ENCODE results near the gene USP15. TPM values are rescaled to one million over a fixed set of nuclear protein-coding genes. Genes with fewer than 3 reads are reported as not detected.

The USP15 gene
- total RNA-seq, 1 experiment from 2014 or later = 35.3 TPM

GRCh38 chr12:62446754-62447452, 186.7 kb downstream of the USP15 start:
- no CpG with 5 or more reads among the region's 2 CpGs for WGBS (ENCODE audit: extremely low coverage, insufficient read length, low lambda C conversion rate)
- no peak overlapping the region for H2BK20ac ChIP-seq (ENCODE audit: low read depth, low read length, poor library complexity, severe bottlenecking)

More at GRCh38 chr12:62446754-62447452, 186.7 kb downstream of the USP15 start:
- Mint-ChIP-seq H3K27me3 (ENCODE audit: low read depth) (no peaks in the 10 kb centered on the region; the same call in 1 of the 2 replicates), H3K4me1 (no peaks in the 10 kb centered on the region), H3K9me3 (no peaks in the 10 kb centered on the region; a peak in 2 of 5 replicates), H3K27ac (no peak overlapping the region), H3K36me3 (ENCODE audit: insufficient read depth in 1 of 3, low read depth in 3 of 3) (no peaks in the 10 kb centered on the region), H3K4me3 (no peak overlapping the region)
- H3K9me3 ChIP-seq (ENCODE audit: control insufficient read depth, low read depth, low read length) = no peaks in the 10 kb centered on the region
- H4K5ac ChIP-seq (ENCODE audit: insufficient read length, low read depth, low read length) = no peak overlapping the region
- H4K91ac ChIP-seq (ENCODE audit: insufficient read length, low read depth, low read length) = no peak overlapping the region
- no peaks in the 10 kb centered on the region for H3K4me1 ChIP-seq (ENCODE audit: insufficient read depth, low read length)
- no peak overlapping the region for H3K14ac ChIP-seq (ENCODE audit: insufficient read depth, low read length)
- no peaks in the 10 kb centered on the region for H3K79me2 ChIP-seq (ENCODE audit: insufficient read depth, low read length)
- no peak overlapping the region for H3K18ac ChIP-seq (ENCODE audit: insufficient read length, low read depth, low read length)
- H3K79me1 ChIP-seq (ENCODE audit: insufficient read depth, low read depth, low read length, poor library complexity, severe bottlenecking) = no peaks in the 10 kb centered on the region
- no peak overlapping the region for H2AFZ ChIP-seq (ENCODE audit: low read length)
- H3K9ac ChIP-seq (ENCODE audit: extremely low read depth, insufficient read length, low read length) = no peak overlapping the region
- H3K23me2 ChIP-seq (ENCODE audit: insufficient read length, low read depth, low read length, poor library complexity, severe bottlenecking) = no peaks in the 10 kb centered on the region
- no peaks in the 10 kb centered on the region for H4K20me1 ChIP-seq (ENCODE audit: control insufficient read depth, insufficient read depth, insufficient read length)
- no peak overlapping the region for H3K23ac ChIP-seq (ENCODE audit: insufficient read length, low read depth, low read length)
- H2BK12ac ChIP-seq (ENCODE audit: insufficient read length, low read depth, low read length) = no peak overlapping the region
- H3T11ph ChIP-seq (ENCODE audit: low read length) = no peak overlapping the region
- no peak overlapping the region for H2BK5ac ChIP-seq (ENCODE audit: insufficient read length, low read length)
- no peak overlapping the region for H3K4ac ChIP-seq (ENCODE audit: low read depth, low read length)
- no peak overlapping the region for H2BK15ac ChIP-seq (ENCODE audit: low read depth, low read length)
- TF ChIP-seq, protein P1, sequence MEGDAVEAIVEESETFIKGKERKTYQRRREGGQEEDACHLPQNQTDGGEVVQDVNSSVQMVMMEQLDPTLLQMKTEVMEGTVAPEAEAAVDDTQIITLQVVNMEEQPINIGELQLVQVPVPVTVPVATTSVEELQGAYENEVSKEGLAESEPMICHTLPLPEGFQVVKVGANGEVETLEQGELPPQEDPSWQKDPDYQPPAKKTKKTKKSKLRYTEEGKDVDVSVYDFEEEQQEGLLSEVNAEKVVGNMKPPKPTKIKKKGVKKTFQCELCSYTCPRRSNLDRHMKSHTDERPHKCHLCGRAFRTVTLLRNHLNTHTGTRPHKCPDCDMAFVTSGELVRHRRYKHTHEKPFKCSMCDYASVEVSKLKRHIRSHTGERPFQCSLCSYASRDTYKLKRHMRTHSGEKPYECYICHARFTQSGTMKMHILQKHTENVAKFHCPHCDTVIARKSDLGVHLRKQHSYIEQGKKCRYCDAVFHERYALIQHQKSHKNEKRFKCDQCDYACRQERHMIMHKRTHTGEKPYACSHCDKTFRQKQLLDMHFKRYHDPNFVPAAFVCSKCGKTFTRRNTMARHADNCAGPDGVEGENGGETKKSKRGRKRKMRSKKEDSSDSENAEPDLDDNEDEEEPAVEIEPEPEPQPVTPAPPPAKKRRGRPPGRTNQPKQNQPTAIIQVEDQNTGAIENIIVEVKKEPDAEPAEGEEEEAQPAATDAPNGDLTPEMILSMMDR (conservative IDR thresholded peaks at IDR 0.05) = no peak
- H3K27me3 ChIP-seq (ENCODE audit: insufficient read depth, low read length) = no peaks in the 10 kb centered on the region
- no peak for DNase-seq
- no peak overlapping the region for H2BK120ac ChIP-seq (ENCODE audit: low read depth, low read length, poor library complexity, severe bottlenecking)
- no peak overlapping the region for H3K56ac ChIP-seq (ENCODE audit: insufficient read length, low read depth, low read length)
- H3K27ac ChIP-seq (ENCODE audit: insufficient read length, low read depth, low read length) = no peak overlapping the region
- H2AK5ac ChIP-seq (ENCODE audit: insufficient read length, low read length) = no peak overlapping the region
- no peak overlapping the region for H3K4me2 ChIP-seq (ENCODE audit: insufficient read depth, insufficient read length, low read length)
- H4K8ac ChIP-seq (replicated peaks; ENCODE audit: insufficient read length, low read depth, low read length) = no peak overlapping the region
